Smooth muscle cell (in vitro differentiated cells): ENCODE measurements around the gene SAP30BP. TPM values are rescaled to one million over a fixed set of nuclear protein-coding genes. Genes with fewer than 3 reads are reported as not detected.

Experiments
- DNase-seq: peaks from one replicate; lab custom pipeline; 2025; ENCODE audit not compliant: unreplicated experiment; lab: John Stamatoyannopoulos, UW
- H2AFZ ChIP-seq: fragments of 200-600 bp; sonication (generic); 2 replicates; pipeline ENCODE4 v1.6.0; 2016; ENCODE audit warnings: antibody characterized with exemption, low read depth, mild to moderate bottlenecking
- H3F3A ChIP-seq: fragments of 200-600 bp; sonication (generic); 2 replicates; pipeline ENCODE4 v1.6.0; 2017; ENCODE audit warnings: antibody characterized with exemption, low read depth
- H3K27ac ChIP-seq: fragments of 200-600 bp; sonication (generic); 2 replicates; pipeline ENCODE4 v1.5.1; 2016; ENCODE audit warnings: low read depth, mild to moderate bottlenecking
- H3K27me3 ChIP-seq: fragments of 200-600 bp; sonication (generic); 2 replicates; pipeline ENCODE4 v1.6.1; 2016; ENCODE audit warnings: low read depth, mild to moderate bottlenecking
- H3K36me3 ChIP-seq: fragments of 200-600 bp; sonication (generic); 2 replicates; pipeline ENCODE4 v1.5.1; 2016; ENCODE audit warnings: low read depth
- H3K4me1 ChIP-seq: fragments of 200-600 bp; sonication (generic); 2 replicates; pipeline ENCODE4 v1.5.1; 2016; ENCODE audit warnings: low read depth
- H3K4me2 ChIP-seq: fragments of 200-600 bp; sonication (generic); 2 replicates; pipeline ENCODE4 v1.6.0; 2016; ENCODE audit warnings: mild to moderate bottlenecking
- H3K4me3 ChIP-seq: fragments of 200-600 bp; sonication (generic); 2 replicates; pipeline ENCODE4 v1.5.1; 2016; ENCODE audit warnings: mild to moderate bottlenecking
- H3K79me2 ChIP-seq: fragments of 200-600 bp; sonication (generic); 2 replicates; pipeline ENCODE4 v1.6.0; 2016; ENCODE audit warnings: low read depth, mild to moderate bottlenecking
- H3K9ac ChIP-seq: fragments of 200-600 bp; sonication (generic); 2 replicates; pipeline ENCODE4 v1.6.0; 2016; ENCODE audit warnings: low read depth
- H3K9me3 ChIP-seq: fragments of 200-600 bp; sonication (generic); replicated peaks from 2 replicates; pipeline ENCODE4 v1.5.1; 2016; ENCODE audit warnings: low read depth
- H4K20me1 ChIP-seq: fragments of 200-600 bp; sonication (generic); 2 replicates; pipeline ENCODE4 v1.6.0; 2016; ENCODE audit warnings: low read depth
- WGBS: methylation state at CpG from one replicate; pipeline ENCODE4 v1.1.7; 2016; ENCODE audit warnings: low lambda C conversion rate; 5-methylcytosine and 5-hydroxymethylcytosine counted together
- polyA plus RNA-seq: library from polyadenylated mRNA; unstranded; fragments of >200 nt; fragmentation: Nextera tagmentation; extraction: Ambion mirVana; gene quantifications from 2 replicates; pipeline ENCODE4 v1.2.1, GENCODE V29; 2016
- total RNA-seq: library from RNA; depleted of rRNA; stranded (reverse); fragments of >200 nt; gene quantifications from 2 replicates; pipeline ENCODE4 v1.2.3, GENCODE V29; 2014
- TF ChIP-seq, protein P1 (sequence below): fragments of 200-600 bp; sonication (generic); IDR thresholded peaks from 2 replicates; pipeline ENCODE4 v1.5.1; 2017; ENCODE audit warnings: borderline replicate concordance, mild to moderate bottlenecking, antibody characterized with exemption; ENCODE audit not compliant: insufficient read depth, poor library complexity, severe bottlenecking

Gene SAP30BP
- total and polyA plus RNA-seq, 2 experiments from 2014 or later = 75.4 to 135 TPM

DNA sequence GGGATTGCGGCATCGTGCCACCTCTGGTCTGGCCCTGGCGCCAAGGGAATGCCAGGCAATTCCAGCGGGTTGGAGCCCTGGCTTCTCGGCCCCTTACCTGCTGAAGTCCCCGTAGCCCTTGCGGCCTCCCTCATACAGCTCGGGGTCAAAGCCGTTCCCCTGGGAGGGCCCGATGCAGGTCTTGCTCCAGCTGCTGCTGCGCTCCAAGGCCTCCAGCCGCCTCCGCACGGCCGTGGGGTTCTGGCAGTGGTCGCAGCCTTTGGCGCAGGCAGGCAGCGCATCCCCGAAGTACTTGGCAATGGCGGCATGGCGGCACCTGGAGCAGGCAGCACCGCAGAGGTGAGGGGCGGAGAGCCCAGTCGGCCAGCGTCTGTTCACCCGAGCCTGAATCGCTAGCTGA, 35.8 kb upstream of the SAP30BP start:
- no peak for DNase-seq

DNA sequence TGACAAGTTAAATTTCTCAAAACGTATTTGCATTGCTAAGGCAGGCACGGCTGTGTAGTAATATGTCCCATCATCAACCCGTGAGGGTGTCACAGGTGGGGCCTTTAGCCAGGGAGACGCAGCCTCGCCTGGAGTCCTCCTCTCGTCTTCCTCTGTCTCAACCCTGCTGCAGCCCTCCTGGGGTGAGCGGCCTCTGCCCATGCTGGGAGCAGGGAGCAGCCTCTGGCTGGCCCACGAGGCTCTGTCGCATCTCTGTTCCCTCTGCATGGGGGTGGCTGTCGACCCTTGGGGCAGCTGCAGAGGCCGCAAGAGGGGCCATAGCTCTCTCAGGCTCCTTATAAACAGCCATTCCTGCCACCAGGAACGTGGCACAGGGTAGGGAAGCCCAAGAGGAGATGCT, 34.7 kb upstream of the SAP30BP start:
- Histone ChIP-seq H3K79me2 (no peaks in the 10 kb centered on the region), H3K27me3 (no peaks in the 10 kb centered on the region), H2AFZ (no peak overlapping the region), H3K36me3 (no peaks in the 10 kb centered on the region), H3K4me1 (peaks cover 25% of the 10 kb centered on the region), H3K9me3 (no peaks in the 10 kb centered on the region), H3K9ac (no peak overlapping the region), H3F3A (no peaks in the 10 kb centered on the region), H3K27ac (no peak overlapping the region), H3K4me2 (no peak overlapping the region), H3K4me3 (no peak overlapping the region), H4K20me1 (peaks cover 5% of the 10 kb centered on the region)
- 83% methylated on average over 12 of the region's 12 CpGs for WGBS
- no peak for DNase-seq
- TF ChIP-seq, protein P1, sequence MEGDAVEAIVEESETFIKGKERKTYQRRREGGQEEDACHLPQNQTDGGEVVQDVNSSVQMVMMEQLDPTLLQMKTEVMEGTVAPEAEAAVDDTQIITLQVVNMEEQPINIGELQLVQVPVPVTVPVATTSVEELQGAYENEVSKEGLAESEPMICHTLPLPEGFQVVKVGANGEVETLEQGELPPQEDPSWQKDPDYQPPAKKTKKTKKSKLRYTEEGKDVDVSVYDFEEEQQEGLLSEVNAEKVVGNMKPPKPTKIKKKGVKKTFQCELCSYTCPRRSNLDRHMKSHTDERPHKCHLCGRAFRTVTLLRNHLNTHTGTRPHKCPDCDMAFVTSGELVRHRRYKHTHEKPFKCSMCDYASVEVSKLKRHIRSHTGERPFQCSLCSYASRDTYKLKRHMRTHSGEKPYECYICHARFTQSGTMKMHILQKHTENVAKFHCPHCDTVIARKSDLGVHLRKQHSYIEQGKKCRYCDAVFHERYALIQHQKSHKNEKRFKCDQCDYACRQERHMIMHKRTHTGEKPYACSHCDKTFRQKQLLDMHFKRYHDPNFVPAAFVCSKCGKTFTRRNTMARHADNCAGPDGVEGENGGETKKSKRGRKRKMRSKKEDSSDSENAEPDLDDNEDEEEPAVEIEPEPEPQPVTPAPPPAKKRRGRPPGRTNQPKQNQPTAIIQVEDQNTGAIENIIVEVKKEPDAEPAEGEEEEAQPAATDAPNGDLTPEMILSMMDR = no peak

More for the DNA sequence above, 35.8 kb upstream of the SAP30BP start:
- H3K4me2 ChIP-seq = no peak overlapping the region
- no peak overlapping the region for H3K9ac ChIP-seq
- no peaks in the 10 kb centered on the region for H3K79me2 ChIP-seq
- peaks cover 5% of the 10 kb centered on the region for H4K20me1 ChIP-seq
- no peak overlapping the region for H3K27ac ChIP-seq
- no peak overlapping the region for H2AFZ ChIP-seq
- H3K4me3 ChIP-seq = no peak overlapping the region
- H3K9me3 ChIP-seq = no peaks in the 10 kb centered on the region
- peaks cover 25% of the 10 kb centered on the region for H3K4me1 ChIP-seq
- no peaks in the 10 kb centered on the region for H3F3A ChIP-seq
- TF ChIP-seq, protein P1 = no peak
- 96% methylated on average over 27 of the region's 27 CpGs for WGBS
- no peaks in the 10 kb centered on the region for H3K27me3 ChIP-seq
- no peaks in the 10 kb centered on the region for H3K36me3 ChIP-seq

DNA sequence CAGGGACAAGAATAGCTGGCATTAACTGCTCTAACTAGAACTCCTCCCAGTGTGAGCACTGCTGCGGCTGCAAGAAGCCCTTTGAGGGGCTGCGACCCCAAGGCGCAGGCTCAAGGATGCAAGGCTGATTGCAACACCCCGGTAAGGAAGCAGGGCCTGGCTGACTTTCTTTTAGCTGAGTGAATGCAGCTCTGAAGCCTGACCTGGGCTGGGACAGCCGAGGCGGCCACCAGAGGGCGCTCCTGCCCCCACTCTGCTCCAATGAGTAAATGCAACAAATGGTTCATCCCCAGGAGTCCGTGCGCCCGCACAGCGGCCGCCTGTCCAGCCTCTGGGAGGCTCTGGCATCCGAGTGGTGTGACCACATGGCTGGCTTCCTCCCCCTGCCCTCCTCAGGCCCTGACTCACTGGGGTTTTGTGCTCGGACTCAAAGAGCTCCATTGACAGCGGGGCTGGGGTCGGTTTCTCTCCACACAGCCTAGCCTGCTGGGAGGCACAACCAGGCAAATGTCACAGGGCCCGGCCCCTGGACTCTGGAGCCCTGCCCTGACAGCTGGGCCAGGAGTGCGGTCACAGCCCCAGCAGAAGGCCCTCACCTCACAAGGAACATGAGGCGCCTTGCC, 34.2 kb upstream of the SAP30BP start, which contains the start of gene SMIM5:
Gene SMIM5, plus strand, starts transcription at position 572 of the 623 bp plus-strand sequence. CDS start 6,768 bp downstream, outside the sequence.
- Histone ChIP-seq H2AFZ (no peak within 1 kb of the TSS), H3K4me2 (peak within 1 kb of the TSS; percentile 82), H3K9ac (peak within 1 kb of the TSS; percentile 60)

More for the DNA sequence above, 34.2 kb upstream of the SAP30BP start, which contains the start of gene SMIM5:
- H3K4me1 ChIP-seq = peaks cover 25% of the 10 kb centered on the region
- peak within 1 kb of the TSS; percentile 86 for H3K27ac ChIP-seq
- H4K20me1 ChIP-seq = peaks cover 5% of the 10 kb centered on the region
- no peaks in the 10 kb centered on the region for H3K27me3 ChIP-seq
- WGBS = 23% methylated on average over 19 of the region's 19 CpGs
- DNase-seq = peak; percentile 82
- no peaks in the 10 kb centered on the region for H3K79me2 ChIP-seq
- no peaks in the 10 kb centered on the region for H3F3A ChIP-seq
- H3K9me3 ChIP-seq = no peaks in the 10 kb centered on the region
- no peak within 1 kb of the TSS for H3K4me3 ChIP-seq
- H3K36me3 ChIP-seq = no peaks in the 10 kb centered on the region
- TF ChIP-seq, protein P1 = peak; percentile 98
